Sigmoid colon (tissue), 7 donors: ENCODE results near the gene SMARCA2. TPM values are rescaled to one million over a fixed set of nuclear protein-coding genes. Genes with fewer than 3 reads are reported as not detected.
A peak's percentile ranks its signal among the peaks of the same experiment; 100 is the strongest.

Experiments used
- DNase-seq: peaks from one replicate; pipeline ENCODE4 v3.0.0-alpha.2; 2019
- H3K27ac ChIP-seq, 4 donors: fragments of 200-600 bp; sonication (generic); one replicate each; pipeline ENCODE4 v1.5.1; 2016 to 2019; ENCODE audit warnings: mild to moderate bottlenecking in 1 of 4
- H3K27me3 ChIP-seq, 3 donors: fragments of 200-600 bp; sonication (generic); one replicate each; pipeline ENCODE4 v1.5.1; 2019; ENCODE audit warnings: mild to moderate bottlenecking in 1 of 3
- H3K36me3 ChIP-seq, 4 donors: fragments of 200-600 bp; sonication (generic); one replicate each; pipeline ENCODE4 v1.5.1; 2016 to 2019
- H3K4me1 ChIP-seq, 4 donors: fragments of 200-600 bp; sonication (generic); one replicate each; pipeline ENCODE4 v1.5.1; 2017 to 2019
- H3K4me3 ChIP-seq, 4 donors: fragments of 200-600 bp; sonication (generic); one replicate each; pipeline ENCODE4 v1.5.1; 2017 to 2019; ENCODE audit warnings: mild to moderate bottlenecking in 2 of 4, moderate library complexity in 1 of 4
- H3K9me3 ChIP-seq, 4 donors: fragments of 200-600 bp in 3 of 4; sonication (generic) in 3 of 4; one replicate each; pipeline versions ENCODE4 v1.5.1 to v1.6.1; 2013 to 2019
- CTCF ChIP-seq, 4 experiments: fragments of 450-650 bp in 3 of 4; fragments of 200-600 bp in 1 of 4; IDR thresholded peaks; one replicate each; pipeline ENCODE4 v1.5.1; 2016 to 2019; ENCODE audit warnings: antibody characterized with exemption in 4 of 4, mild to moderate bottlenecking in 3 of 4, moderate library complexity in 2 of 4
- EP300 ChIP-seq, 4 donors: sonication (generic); formaldehyde crosslinking; IDR thresholded peaks; one replicate each; pipeline ENCODE4 v1.6.1; 2017; ENCODE audit warnings: antibody characterized with exemption in 4 of 4
- POLR2A ChIP-seq, 2 donors: fragments of 450-650 bp; IDR thresholded peaks; one replicate each; pipeline ENCODE4 v1.6.1; 2016; ENCODE audit warnings: antibody characterized with exemption in 2 of 2, mild to moderate bottlenecking in 2 of 2, moderate library complexity in 2 of 2
- POLR2AphosphoS5 ChIP-seq, 4 donors: sonication (generic); formaldehyde crosslinking; IDR thresholded peaks; one replicate each; pipeline ENCODE4 v1.6.1; 2017; ENCODE audit warnings: antibody characterized with exemption in 4 of 4
- WGBS, 2 donors: extraction: QIAGEN DNeasy Blood & Tissue Kit; methylation state at CpG; one replicate each; pipeline ENCODE4 v1.1.7; 2013; 5-methylcytosine and 5-hydroxymethylcytosine counted together
- intact Hi-C: fragments of 100-400 bp; cut with DNase I; formaldehyde crosslinking; loops from one replicate; pipeline ENCODE4 v1.15.1; 2023
- polyA plus RNA-seq, 3 donors: library from polyadenylated mRNA; stranded (reverse); fragments of 200-250 nt; gene quantifications; one replicate each; pipeline ENCODE4 v1.2.3, GENCODE V29; 2013
- total RNA-seq, 4 donors: library from RNA; depleted of rRNA; stranded (reverse); fragments of >200 nt; gene quantifications; one replicate each; pipeline ENCODE4 v1.1.0, GENCODE V29; 2016
- donor health status: healthy with polysubstance abuse.
- donor health status: Bipolar disorder and iron deficiency.
- donor health status: healthy.

The SMARCA2 gene
- total and polyA plus RNA-seq, 7 donors: 32.1 to 209 (median 75.0) TPM

GRCh38 chr9:2018162-2018643 lies 3.1 kb downstream of the SMARCA2 start:
- Histone ChIP-seq H3K9me3 (no peaks in the 10 kb centered on the region), H3K4me3 (peak overlapping the region; percentile 63 to 89 (median 85)), H3K27me3 (no peaks in the 10 kb centered on the region), H3K4me1 (peaks cover 0 to 60% (median 54%) of the 10 kb centered on the region in 4 donors), H3K27ac (peak overlapping the region; percentile 96 to 98 (median 96)), H3K36me3 (no peaks in the 10 kb centered on the region)
- DNase-seq: no peak
- intact Hi-C loops: loop anchor here (10.0 kb wide), 4 partner anchors 217 to 1507 kb away; partner anchors contain the start of genes PUM3 and RFX3
- 4 to 9% methylated on average over 7 of the region's 7 CpGs for WGBS, 2 donors
- TF ChIP-seq POLR2AphosphoS5 (IDR thresholded peaks at IDR 0.05) (no peak), POLR2A (IDR thresholded peaks at IDR 0.05) (no peak), CTCF (IDR thresholded peaks at IDR 0.05) (no peak), EP300 (IDR thresholded peaks at IDR 0.05) (no peak)

- DNase-seq: no peak
- 22 to 28% methylated on average over 6 of the region's 6 CpGs for WGBS, 2 donors
- Histone ChIP-seq H3K27ac (peak overlapping the region; percentile 96 to 98 (median 96)), H3K36me3 (no peaks in the 10 kb centered on the region), H3K27me3 (no peaks in the 10 kb centered on the region), H3K4me1 (peaks cover 0 to 60% (median 57%) of the 10 kb centered on the region in 4 donors), H3K9me3 (no peaks in the 10 kb centered on the region), H3K4me3 (peak overlapping the region in 3 of 4 donors; percentile 81 to 89 (median 89))
- TF ChIP-seq POLR2AphosphoS5 (IDR thresholded peaks at IDR 0.05): no peak
- TF ChIP-seq CTCF (IDR thresholded peaks at IDR 0.05): no peak
- no peak for TF ChIP-seq POLR2A (IDR thresholded peaks at IDR 0.05)
- TF ChIP-seq EP300 (IDR thresholded peaks at IDR 0.05): no peak
- intact Hi-C loops: loop anchor here (10.0 kb wide), 4 partner anchors 216 to 1506 kb away; partner anchors contain the start of genes PUM3 and RFX3
Measured at GRCh38 chr9:2018764-2019558, 3.8 kb downstream of the SMARCA2 start.

- Histone ChIP-seq H3K27ac (peak overlapping the region; percentile 32 to 98 (median 96)), H3K4me1 (peaks cover 0 to 63% (median 60%) of the 10 kb centered on the region in 4 donors), H3K36me3 (no peaks in the 10 kb centered on the region), H3K4me3 (no peak overlapping the region), H3K9me3 (no peaks in the 10 kb centered on the region), H3K27me3 (no peaks in the 10 kb centered on the region)
- 82 to 87% methylated on average over 1 of the region's 1 CpG for WGBS, 2 donors
- intact Hi-C loops: loop anchor here (10.0 kb wide), 4 partner anchors 215 to 1505 kb away; partner anchors contain the start of genes PUM3 and RFX3
- DNase-seq: no peak
- TF ChIP-seq CTCF (IDR thresholded peaks at IDR 0.05): no peak
- no peak for TF ChIP-seq EP300 (IDR thresholded peaks at IDR 0.05)
- no peak for TF ChIP-seq POLR2AphosphoS5 (IDR thresholded peaks at IDR 0.05)
- TF ChIP-seq POLR2A (IDR thresholded peaks at IDR 0.05): no peak
Measured at GRCh38 chr9:2019723-2020122, 4.6 kb downstream of the SMARCA2 start.

GRCh38 chr9:2021731-2022130 lies 6.6 kb downstream of the SMARCA2 start:
- peak overlapping the region in 2 of 4 donors; percentile 97 to 98 for H3K27ac ChIP-seq
- peaks cover 0 to 83% (median 77%) of the 10 kb centered on the region in 4 donors for H3K4me1 ChIP-seq

More at GRCh38 chr9:2021731-2022130, 6.6 kb downstream of the SMARCA2 start:
- TF ChIP-seq POLR2AphosphoS5 (IDR thresholded peaks at IDR 0.05): no peak
- TF ChIP-seq EP300 (IDR thresholded peaks at IDR 0.05): no peak
- TF ChIP-seq CTCF (IDR thresholded peaks at IDR 0.05): no peak
- no peak for TF ChIP-seq POLR2A (IDR thresholded peaks at IDR 0.05)
- no peak for DNase-seq
- H3K36me3 ChIP-seq: no peaks in the 10 kb centered on the region
- no peaks in the 10 kb centered on the region for H3K27me3 ChIP-seq
- no peaks in the 10 kb centered on the region for H3K9me3 ChIP-seq
- H3K4me3 ChIP-seq: no peak overlapping the region
- 68 to 87% methylated on average over 7 of the region's 7 CpGs for WGBS, 2 donors
- intact Hi-C loops: loop anchor here (1.0 kb wide), 1 partner anchor 28 kb away; no protein-coding TSS in a partner anchor
